ENCODE measurements around the gene CIART.

GRCh38 chr1:150302338-150302737 is 20.0 kb downstream of the CIART start:
- no peak for TF ChIP-seq EP300 (IDR thresholded peaks at IDR 0.05; ENCODE audit: borderline replicate concordance)
- TF ChIP-seq FOXM1 (IDR thresholded peaks at IDR 0.05; ENCODE audit: borderline replicate concordance, low read depth), result no peak
- TF ChIP-seq TAF1 (IDR thresholded peaks at IDR 0.05; ENCODE audit: low read depth), result no peak
- TF ChIP-seq TEAD4 (IDR thresholded peaks at IDR 0.05), result no peak
- TF ChIP-seq REST (IDR thresholded peaks at IDR 0.05; ENCODE audit: low read depth), result no peak
- no peak for TF ChIP-seq EGR1 (IDR thresholded peaks at IDR 0.05)

Measured in Ishikawa (cell line).